B cell (primary cell): Measurements from ENCODE around the gene FUBP3.

Experiments
- CTCF ChIP-seq: fragments of 200-600 bp; IDR thresholded peaks from one replicate; pipeline ENCODE4 v1.8.0; 2022; ENCODE audit warnings: antibody characterized with exemption, mild to moderate bottlenecking
- EZH2 ChIP-seq: IDR thresholded peaks from 2 replicates; pipeline ENCODE4 v1.6.1; 2012; ENCODE audit warnings: borderline replicate concordance, low read depth, mild to moderate bottlenecking, moderate library complexity, low read length; ENCODE audit not compliant: insufficient read depth, poor library complexity, severe bottlenecking

- TF ChIP-seq CTCF (no peak), EZH2 (no peak)
Measured at GRCh38 chr9:130680836-130681768, 101.7 kb downstream of the FUBP3 start.
